GM21390 (cell line): ENCODE results near the gene PCYT2.

ENCODE experiments used
- ATAC-seq: cut with Tn5 transposase; IDR thresholded peaks from one replicate; pipeline ENCODE4 v1.9.1; 2021; ENCODE audit not compliant: unreplicated experiment

The PCYT2 gene

DNA sequence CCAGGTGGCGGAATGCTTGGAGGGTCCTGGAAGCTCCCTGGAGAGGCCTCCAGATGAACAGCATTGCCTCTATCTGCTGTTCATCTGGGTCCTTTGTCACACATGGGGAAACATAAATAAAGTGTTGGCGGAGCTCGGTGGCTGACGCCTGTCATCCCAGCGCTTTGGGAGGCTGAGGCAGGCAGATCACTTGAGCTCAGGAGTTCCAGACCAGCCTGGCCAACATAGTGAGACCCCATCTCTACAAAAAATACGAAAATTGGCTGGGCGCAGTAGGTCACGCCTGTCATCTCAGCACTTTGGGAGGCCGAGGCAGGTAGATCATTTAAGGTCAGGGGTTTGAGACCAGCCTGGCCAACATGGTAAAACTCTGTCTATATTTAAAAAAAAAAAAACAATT is 33.7 kb upstream of the PCYT2 start:
- no peak for ATAC-seq

DNA sequence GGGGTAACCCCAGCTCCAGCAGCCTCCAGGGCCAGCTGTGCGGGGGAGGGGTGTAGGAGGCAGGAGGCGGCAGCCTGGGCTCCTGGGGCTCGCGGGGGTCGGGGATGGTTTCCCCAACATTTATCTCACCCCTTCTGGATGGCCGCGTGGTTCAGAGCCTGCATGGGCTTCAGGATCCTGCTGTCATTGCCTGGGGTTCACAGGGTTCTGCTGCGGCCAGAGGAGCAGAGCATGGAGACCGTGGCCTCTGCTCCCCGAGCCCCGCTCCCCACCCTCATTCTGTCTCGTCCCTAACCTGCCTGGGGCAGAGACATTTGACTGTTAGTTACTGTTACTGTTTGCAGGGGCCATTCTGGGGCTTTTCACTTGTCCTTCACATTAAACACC is 31.0 kb upstream of the PCYT2 start:
- ATAC-seq = no peak

DNA sequence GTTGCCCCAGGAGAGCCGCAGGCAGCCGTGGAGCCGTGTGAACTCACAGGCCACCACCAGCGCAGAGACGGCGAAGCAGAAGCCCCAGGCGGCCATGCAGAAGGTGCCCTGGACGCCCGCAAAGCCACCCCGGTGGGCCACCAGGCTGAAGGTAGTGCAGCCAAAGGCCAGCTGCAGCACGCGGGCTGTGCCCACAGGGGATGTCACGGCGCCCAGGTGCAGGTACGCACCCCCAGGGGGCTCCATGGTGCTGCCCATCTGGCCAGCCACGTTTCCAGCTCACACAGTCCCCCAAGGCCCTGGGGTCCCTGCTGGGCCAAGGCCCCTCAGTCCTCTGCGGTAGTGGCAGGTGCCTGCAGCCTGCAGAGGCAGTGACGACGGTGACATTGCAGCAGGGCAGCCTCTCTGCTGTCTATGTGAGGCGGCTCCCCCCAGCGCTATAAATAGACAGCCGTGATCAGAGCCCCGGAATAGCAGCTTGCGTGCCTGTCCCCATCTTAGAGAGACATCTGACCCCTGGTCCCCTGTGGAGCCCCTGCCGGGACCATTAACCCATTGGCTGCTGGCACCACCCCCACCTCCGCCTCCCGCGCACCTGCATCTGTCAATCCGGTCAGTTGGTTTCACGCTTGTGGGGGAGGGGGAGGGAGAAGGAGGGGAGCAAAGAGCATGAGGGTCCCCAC is 30.4 kb upstream of the PCYT2 start:
- no peak for ATAC-seq

DNA sequence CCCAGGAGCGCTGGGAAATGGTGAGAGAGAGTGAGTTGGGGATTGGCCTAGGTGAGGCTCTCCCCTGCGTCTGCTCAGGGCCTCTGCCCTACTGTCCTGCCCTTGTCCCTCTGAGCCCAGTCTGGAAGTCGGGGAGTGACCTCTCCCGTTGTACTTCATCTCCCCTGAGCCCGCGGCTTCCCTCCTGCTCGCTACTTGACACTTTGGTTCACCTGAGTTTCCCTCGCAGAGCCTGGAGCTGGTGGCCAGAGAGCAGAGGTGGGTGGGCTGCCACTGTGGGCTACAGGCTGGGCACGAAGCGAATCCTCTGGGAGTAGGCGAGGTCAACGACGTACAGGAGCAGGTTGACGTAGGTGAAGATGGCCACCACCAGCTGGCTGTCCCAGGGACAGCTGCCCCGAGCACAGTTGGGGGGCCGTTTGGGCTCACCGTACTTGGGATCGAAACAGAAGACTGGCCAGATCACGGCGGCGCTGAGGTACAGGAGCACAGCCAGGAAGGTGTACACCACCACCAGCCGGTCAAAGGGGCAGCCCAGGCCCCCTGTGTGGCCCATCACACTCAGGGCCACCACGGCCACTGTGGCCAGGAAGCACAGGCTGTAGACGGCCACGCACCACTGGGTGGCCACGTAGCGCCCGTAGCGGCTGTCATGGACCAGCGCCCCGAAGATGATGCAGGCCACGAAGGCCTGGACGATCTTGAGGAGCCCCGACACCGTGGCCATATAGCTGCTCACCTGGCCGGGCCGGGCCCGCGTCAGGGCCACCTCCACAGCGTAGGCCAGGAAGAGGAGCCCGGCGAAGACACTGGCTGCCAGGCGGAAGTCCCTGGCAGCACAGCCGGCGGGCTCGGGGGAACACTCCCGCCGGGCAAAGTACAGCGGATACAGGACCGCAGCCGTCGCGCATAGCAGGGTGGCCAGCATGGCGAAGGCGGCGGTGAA is 29.6 kb upstream of the PCYT2 start:
- ATAC-seq = no peak

DNA sequence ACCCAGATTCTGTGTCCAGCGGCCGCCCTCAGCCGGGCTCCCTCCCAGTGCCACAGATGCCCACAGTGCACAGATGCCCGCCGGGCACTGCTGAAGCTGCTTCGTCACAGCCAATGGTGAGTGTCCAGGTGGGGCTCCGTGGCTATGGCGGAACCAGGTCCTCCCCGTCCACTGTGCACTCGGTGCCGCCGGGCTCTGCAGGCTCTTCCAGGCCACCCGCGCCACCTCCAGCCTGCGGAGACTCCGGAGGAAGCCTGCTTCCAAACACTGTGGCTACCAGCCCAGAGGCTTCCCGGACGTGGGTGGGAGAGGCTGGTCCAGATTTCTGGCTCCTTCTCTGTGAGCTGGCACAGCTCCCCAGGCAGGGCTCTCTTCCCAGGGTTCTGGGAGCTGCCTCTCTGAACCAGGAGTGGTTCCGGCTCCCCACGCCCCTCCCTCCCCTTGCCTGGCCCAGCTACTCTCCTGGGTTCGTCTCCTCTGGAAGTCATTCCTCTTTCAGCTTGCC is 28.7 kb upstream of the PCYT2 start:
- ATAC-seq = no peak

DNA sequence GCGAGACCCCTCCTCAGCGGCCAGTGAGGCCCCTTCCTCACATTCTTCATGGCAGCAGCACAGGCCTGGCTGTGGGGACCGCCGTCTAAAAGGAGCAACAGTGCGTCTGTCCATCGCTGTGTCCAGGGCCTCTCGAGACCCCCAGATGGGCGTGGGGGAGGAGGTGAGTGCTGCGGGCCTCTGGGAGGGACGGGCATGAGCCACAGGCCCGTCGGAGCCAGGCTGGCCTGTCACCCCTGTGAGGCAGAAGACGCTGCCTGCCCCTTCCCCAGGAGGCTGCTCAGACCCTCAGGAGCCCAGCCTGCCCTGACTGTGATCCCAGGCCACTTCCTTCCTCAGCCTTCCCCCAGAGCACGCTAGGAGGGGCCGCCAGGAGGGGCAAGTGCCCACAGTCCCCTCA is 28.0 kb upstream of the PCYT2 start:
- no peak for ATAC-seq

DNA sequence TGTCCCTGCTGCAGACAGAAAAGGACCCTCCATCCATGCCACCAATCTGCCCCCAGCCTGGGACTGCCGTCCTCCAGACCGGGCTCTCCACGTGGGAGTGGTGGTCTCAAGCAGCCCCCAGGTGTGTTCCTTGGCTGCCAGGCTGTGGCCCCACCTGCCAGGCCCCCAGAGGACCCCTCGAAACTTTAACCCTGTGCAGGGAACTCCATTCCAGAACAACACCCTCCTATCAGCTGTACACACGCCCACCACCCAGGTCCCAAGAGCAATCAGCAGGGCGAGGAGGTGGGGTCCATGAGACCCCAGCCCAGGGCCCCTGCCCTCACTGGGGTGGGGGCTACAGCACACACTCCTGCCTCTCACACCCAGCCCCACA is 24.5 kb upstream of the PCYT2 start:
- no peak for ATAC-seq

DNA sequence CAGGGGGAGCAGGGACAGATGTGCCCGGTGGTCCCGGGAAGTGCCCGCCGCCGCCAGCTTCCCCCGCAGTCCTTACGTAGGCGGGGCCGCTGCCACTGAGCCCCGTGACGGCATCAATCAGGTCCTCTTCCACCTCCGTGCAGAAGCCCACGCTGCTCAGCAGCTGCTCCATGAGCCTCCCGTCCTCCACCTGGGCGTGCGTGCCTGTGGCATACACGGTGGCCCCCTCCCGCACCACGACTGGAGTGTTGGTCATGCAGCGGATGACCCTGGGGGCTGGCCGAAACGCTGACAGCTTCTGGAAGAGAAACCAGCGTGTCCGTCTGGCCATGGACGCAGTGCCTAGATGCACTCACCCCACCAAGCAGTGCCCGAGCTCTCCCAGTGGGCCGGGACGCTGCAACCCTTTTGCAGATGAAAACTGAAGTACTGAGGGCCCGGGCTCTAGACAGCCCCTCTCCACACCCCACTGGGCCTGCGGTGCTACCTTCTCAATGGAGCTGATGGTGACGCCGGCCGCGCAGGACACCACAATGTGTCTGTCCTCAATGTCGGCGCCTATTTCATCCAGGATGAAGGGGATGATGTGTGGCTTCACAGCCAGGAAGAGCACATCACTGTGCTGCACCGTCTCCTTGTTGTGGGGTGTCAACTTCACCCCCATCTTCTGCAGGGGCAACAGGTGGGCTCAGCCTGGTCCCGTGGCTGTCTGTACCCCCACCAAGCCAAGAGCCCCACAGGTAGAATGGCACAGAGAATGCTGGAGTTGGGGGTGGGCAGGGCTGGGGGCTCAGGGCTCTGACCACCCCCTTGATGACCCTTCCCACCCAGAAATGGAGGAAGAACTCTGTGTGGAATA is 23.9 kb upstream of the PCYT2 start:
- no peak for ATAC-seq

DNA sequence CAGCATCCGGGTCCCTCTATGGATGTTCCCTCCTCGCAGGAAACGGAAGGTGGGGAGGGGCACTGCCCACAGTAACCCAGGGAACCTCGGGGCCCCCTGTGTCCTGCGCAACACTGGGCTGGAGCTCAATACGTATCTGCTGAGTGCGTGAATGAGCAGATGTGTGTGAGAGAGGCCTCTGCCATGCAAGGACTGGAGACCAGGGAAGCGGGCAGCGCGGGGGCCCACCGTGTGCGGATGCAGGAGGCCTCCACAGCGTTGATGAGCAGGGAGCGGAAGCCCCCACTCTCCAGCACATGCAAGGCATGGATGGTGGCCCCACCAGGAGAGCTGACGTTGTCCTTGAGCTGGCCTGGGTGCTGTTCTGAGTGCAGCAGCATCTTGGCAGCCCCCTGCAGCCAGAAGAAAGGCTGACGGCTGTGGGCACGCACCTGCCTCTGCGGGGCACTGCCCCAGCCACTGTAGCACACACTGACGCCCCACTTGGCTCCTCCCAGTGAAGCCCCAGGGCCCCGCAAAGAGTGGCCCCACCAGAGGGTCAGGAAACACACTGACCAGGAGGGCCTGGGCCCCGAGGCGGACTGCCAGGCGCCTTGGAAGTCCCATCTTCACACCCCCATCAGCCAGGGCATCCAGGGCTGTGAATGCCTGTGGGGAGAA is 23.0 kb upstream of the PCYT2 start:
- ATAC-seq = no peak

DNA sequence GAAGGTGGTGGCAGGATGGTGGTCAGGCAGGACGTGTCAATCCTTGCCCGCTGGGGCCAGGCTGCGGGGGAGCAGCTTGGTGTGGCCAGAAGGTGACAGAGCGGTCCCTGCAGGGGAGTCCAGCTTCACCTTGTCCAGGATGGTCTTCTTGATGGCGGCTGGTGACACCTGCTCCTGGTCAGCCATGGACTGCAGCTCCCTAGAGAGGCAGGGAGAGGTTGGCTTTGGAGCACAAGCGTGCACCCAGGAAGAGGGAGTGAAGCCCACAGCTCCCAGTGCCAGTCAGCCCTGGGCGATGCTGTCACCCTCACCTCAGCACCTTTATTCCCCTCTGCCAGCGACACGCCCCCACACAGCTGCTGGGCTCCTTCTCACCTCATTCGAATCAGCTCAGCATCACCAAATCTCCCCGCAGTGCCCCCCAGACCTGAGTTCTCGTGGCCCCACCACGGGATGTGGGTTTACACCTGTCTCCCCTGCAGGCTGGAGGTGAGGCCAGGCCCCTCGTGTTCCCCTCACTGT is 22.0 kb upstream of the PCYT2 start:
- no peak for ATAC-seq

DNA sequence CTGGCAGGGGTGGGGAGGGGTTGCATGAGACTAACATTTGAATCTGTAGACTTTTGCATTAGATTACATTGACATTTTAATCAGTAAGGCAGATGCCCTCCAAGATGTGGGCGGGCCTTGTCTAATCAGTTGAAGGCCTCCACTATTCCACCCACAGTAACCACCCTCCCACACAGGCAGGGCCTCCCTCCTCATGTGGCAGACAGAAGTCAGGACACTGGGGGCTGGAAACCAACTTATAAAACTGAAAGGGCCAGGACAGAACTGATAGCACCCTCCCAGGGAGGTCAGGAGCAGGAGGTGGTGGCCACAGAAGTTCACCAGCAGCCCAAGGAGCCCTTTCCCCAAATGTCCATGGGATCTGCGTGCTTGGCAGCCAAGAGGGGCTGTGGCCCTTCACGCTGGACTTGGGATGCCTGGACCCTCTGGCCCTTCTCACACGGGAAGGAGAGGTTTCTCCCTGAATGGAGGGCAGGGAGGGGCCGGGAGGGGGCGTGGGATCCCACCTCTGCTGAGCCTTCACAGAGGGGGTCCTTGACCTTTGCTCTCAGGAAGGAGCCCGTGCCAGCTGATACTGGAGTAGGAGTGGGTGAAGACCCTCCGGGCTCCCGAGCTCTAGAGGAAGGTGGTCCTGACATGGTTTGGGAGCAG is 21.3 kb upstream of the PCYT2 start:
- no peak for ATAC-seq

DNA sequence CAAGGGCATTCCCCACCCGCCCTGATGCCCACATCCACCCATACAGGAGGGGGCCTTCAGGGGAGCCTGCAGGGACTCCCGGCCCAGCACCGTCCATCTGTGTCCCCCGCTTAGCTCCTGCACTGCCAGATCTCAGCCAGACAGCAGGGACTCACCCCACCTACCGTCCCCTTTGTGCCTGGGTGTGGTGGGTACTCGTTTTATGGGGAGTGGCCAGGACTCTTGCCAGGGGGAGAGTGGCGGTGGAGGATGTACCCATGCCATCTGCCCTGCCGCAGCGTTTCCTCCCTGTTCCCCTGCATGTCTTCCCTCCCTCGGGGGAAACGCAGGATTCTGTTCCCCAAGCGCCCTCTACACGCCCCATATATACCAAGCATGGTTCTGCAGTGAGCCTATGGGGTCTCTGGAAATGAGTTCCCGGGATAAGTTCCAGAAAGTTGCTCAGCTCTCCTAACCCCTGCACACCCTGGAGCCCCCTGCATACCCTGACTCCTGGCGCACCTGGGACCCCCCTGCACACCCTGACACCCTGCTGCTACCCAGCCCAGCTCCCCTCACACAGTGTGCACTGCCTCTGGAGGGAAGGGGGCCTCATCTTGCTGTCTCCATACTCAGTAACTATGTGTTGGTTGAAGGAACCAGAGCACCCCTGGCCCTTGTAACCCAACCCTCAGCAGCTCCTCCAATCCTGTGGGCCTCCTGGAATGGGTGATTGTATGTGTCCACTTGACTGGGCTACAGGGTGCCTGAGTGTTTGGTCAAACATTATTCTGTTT is 20.5 kb upstream of the PCYT2 start:
- no peak for ATAC-seq

DNA sequence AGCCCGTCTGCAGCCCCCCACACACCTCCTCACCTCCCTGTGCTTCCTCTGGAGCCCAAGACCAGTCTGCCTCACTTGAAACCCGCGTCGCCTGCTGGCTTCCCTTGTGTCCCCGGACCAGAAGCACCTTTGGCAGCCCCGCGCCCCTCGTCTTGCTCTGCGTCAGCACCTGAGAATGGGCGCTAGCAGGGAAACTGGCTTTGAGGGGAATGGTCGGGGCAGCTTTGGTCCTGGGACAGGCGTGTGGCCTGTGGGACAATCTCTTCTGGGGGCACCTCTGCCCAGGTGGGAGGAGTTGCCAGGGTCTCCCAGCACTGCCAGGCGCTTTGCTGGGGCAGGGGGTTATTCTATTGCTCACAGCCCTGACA is 20.0 kb upstream of the PCYT2 start:
- ATAC-seq = no peak

DNA sequence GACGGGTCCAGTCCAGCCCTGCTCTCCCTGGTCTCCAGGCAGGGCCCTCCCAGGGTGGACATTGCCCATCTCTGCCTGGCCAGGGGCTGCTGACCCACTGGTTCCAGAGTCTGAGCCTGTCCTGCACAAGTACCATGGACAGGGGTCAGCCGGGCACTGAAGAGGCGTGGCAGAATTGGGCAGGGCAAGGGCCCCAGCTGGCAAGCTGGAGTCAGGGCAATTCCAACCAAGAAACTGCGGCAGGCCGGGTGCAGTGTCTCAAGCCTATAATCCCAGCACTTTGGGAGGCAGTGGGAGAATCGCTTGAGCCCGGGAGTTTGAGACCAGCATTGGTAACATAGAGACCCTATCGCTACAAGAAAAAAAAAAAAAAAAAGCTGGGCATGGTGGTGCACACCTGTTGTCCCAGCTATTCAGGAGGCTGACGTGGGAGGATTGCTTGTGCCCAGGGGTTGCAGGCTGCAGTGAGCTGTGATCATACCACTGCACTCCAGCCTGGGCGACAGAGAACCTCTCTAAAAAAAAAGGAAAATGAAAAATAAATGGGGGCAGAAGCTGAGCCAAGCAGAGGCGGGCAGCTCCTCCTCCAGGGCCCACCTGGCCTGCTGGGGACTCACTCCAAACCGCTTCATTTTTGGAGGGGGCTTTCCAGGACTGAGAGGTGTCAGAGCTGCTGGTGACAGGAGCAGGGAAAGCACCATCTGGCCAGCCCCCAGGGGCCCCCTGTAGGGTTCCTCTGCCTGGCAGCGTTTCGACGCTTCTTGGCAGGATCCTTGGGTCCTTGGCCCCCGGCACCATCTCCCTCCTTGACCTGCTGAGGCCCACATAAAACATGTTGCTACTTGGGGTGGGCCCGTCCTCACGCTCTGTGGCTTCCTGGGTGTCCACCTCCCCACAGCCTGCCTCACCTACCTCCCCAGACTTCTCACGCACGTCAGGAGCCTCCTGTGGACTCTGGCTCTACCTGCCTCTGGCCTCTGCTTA is 19.2 kb upstream of the PCYT2 start:
- no peak for ATAC-seq

DNA sequence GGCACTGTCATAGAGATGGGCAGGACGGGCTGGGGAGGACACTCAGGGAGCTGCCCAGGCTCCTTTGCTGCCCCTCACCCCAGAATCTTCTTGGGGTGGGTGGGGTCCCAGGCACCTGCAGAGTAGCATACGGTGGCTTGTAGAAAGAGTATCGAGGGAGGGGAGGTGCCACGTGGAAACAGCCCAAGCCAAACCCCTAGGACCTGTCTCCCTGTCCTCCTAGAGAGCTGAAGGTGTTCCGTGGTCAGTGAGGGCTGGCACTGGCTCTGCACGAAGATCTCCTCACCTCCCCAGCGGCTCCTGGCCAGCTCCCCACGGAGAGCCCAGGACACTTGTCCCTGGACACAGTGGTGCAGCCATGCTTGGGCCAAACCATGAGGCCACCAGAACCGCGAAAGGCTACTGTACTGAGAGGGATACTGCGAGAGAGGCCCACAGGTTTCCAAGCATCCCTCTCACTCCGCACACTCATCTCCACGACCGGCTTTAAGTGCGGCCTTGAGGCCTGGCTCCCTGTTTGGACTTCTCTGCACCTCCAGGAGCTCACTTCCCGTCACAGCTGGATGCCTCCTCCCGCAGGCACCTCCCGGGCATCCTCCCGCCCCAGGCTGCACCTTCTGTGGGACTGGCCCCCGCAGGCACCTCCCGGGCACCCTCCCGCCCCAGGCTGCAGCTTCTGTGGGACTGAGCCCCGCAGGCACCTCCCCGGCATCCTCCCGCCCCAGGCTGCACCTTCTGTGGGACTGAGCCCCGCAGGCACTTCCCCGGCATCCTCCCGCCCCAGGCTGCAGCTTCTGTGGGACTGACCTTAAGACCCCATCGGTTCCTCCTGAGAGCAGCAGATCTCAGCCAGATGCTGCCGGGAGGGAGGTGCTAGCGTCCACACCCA is 18.3 kb upstream of the PCYT2 start:
- ATAC-seq = no peak

DNA sequence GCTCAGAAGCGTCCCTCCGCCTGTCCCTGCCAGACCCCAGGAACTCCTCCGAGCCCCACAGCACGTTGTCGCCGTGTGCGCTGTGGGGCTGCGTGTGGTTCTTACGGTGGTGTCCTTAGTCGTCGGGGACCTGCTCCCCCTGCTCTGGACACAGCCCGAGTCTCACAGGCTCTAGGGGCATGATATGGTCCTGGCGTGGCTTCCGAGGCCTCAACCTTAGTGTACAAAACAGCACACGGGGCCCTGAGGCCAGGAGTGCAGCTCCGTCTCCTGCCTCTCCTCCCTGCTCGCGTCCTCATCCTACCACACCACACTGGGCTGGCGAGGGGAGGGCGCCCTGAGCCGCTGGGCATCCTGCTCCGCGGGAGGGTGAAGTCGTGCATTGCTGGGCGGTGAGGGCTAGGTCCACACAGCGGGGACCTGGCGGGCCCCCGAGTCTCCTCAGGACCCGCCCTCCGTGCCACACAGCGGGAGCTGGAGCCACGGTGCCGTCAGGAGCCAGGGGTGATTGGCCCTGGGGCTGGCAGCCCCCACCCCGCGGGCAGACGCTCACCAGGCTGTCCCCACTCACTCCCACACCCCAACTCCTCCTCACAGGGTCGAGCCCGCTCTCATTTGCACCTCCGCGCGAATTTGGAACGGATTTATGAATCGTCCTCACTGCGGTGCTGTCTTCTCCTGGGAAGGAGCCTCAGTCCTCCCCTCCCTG is 17.5 kb upstream of the PCYT2 start:
- ATAC-seq = no peak
